ENCODE measurements around the gene HKDC1. TPM values are rescaled to one million over a fixed set of nuclear protein-coding genes. Genes with fewer than 3 reads are reported as not detected.

HKDC1 gene
- total and polyA plus RNA-seq, 4 donors = 1.5 to 11.1 (median 4.6) TPM

DNA sequence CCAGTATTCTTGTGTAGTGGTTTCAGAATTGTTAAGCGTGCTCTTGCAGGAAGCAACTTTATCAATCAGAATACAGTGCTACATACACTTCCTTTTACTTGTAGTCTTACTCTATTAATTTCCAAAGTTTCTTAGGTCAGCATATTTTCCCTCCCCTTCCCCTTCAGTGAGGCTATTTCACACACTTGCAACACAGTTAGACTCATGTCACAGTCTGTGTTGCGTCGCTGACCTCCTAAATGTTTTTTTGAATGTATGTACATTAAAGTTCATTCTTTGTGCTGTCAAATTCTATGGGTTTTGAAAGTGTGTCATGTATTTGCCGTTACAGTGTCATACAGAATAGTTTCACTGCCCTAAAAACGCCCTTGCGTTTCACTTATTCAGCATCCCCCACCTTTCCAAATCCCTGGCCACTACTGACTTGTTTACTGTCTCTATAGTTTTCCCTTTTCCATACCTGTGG lies 5.4 kb upstream of the HKDC1 start:
- no peak overlapping the region for H3K27ac ChIP-seq (ENCODE audit: low read depth in 1 of 2, low read length in 1 of 2)
- no peaks in the 10 kb centered on the region for H3K27me3 ChIP-seq (ENCODE audit: control insufficient read depth in 3 of 3, insufficient read depth in 3 of 3, low read length in 2 of 3)
- no peak overlapping the region for H3K9ac ChIP-seq (ENCODE audit: insufficient read depth in 1 of 2, low read length in 2 of 2)
- TF ChIP-seq, protein P1, sequence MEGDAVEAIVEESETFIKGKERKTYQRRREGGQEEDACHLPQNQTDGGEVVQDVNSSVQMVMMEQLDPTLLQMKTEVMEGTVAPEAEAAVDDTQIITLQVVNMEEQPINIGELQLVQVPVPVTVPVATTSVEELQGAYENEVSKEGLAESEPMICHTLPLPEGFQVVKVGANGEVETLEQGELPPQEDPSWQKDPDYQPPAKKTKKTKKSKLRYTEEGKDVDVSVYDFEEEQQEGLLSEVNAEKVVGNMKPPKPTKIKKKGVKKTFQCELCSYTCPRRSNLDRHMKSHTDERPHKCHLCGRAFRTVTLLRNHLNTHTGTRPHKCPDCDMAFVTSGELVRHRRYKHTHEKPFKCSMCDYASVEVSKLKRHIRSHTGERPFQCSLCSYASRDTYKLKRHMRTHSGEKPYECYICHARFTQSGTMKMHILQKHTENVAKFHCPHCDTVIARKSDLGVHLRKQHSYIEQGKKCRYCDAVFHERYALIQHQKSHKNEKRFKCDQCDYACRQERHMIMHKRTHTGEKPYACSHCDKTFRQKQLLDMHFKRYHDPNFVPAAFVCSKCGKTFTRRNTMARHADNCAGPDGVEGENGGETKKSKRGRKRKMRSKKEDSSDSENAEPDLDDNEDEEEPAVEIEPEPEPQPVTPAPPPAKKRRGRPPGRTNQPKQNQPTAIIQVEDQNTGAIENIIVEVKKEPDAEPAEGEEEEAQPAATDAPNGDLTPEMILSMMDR (IDR thresholded peaks at IDR 0.05; ENCODE audit: control extremely low read depth, extremely low read depth) = no peak
- peaks cover 0 to 4% (median 0%) of the 10 kb centered on the region in 4 donors for H3K9me3 ChIP-seq (ENCODE audit: control insufficient read depth in 4 of 4, insufficient read depth in 3 of 4, low read length in 3 of 4)
- H3K4me3 ChIP-seq = no peak overlapping the region
- no peaks in the 10 kb centered on the region for H3K4me1 ChIP-seq (ENCODE audit: control insufficient read depth in 5 of 5, insufficient read depth in 5 of 5, low read length in 5 of 5)
- DNase-seq = no peak
- WGBS, 2 donors = 60 to 84% methylated on average over 6 of the region's 6 CpGs
- no peaks in the 10 kb centered on the region for H3K36me3 ChIP-seq (ENCODE audit: control insufficient read depth in 4 of 4, insufficient read depth in 4 of 4, low read length in 4 of 4)
- no peak for ATAC-seq (ENCODE audit: insufficient read depth, low FRiP score)

DNA sequence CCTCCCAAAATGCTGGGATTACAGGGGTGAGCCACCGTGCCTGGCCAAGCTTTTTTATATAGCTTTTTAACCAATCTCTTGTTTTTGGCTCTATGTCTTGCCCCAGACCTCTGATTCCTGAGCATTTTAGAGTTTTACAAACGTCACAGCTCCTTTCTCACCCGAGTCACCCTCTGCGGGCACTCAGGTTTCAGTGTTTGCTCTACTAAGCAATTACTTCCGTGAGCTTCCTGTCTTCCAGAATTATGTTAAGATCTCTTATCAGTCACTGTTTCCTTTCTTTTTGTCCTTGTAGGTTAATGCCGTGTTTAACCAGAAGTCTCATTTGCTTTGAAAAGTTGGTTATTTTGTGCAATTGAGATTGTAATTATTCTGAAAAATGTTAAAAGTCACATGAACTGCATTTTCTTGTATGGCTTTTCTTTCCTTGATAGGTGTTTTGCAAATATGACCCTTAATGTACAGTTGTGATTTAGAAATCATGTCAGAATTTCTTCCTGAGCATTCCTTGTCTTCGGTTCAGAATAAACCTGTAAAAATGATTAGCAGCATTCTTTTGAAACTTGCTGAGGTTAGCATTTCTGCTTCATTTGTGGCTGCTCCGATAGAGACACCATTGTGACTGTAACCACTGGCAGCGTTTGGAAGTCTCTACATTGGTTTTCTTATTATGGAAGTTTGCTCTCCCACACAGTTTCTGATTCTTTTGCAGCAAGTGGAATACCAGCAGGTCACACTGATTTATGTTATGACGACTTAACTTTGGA lies 4.5 kb upstream of the HKDC1 start:
- WGBS, 2 donors = 13 to 30% methylated on average over 10 of the region's 10 CpGs
- Histone ChIP-seq H3K4me3 (no peak overlapping the region), H3K9me3 (ENCODE audit: control insufficient read depth in 4 of 4, insufficient read depth in 3 of 4, low read length in 3 of 4) (peaks cover 0 to 4% (median 0%) of the 10 kb centered on the region in 4 donors), H3K27ac (ENCODE audit: low read depth in 1 of 2, low read length in 1 of 2) (no peak overlapping the region), H3K9ac (ENCODE audit: insufficient read depth in 1 of 2, low read length in 2 of 2) (no peak overlapping the region), H3K4me1 (ENCODE audit: control insufficient read depth in 5 of 5, insufficient read depth in 5 of 5, low read length in 5 of 5) (no peaks in the 10 kb centered on the region), H3K36me3 (ENCODE audit: control insufficient read depth in 4 of 4, insufficient read depth in 4 of 4, low read length in 4 of 4) (no peaks in the 10 kb centered on the region), H3K27me3 (ENCODE audit: control insufficient read depth in 3 of 3, insufficient read depth in 3 of 3, low read length in 2 of 3) (no peaks in the 10 kb centered on the region)
- TF ChIP-seq, protein P1 (IDR thresholded peaks at IDR 0.05; ENCODE audit: control extremely low read depth, extremely low read depth) = no peak
- DNase-seq (no peak), ATAC-seq (ENCODE audit: insufficient read depth, low FRiP score) (no peak)

DNA sequence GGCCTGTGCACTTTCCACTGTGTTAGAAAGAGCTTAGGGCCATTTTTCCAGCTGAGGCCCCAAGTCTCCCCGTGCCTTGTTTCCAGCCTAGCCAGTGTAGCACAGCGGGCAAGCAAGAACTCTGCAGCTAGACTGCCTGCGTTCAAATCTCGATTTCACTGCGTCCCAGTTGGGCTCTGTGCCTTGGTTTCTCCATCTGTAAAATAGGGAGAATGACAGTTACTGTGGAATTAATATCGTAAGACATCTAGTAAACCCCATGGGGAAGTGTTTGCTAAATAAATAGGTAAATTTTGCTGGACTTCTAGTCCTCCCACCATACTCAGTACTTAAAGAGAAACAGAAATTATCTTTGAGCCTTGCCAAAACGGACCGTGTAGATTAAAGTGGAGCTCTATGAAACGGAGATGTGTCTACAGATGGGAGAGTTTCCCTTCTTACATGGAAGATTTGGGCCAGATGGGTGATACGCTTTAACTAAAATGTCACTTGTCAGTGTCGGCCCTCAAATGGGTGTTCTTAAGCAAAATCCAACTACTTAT lies 3.5 kb upstream of the HKDC1 start:
- H3K27me3 ChIP-seq (ENCODE audit: control insufficient read depth in 3 of 3, insufficient read depth in 3 of 3, low read length in 2 of 3) = no peaks in the 10 kb centered on the region
- ATAC-seq (ENCODE audit: insufficient read depth, low FRiP score) (no peak), DNase-seq (no peak)
- no peak overlapping the region for H3K4me3 ChIP-seq
- no peaks in the 10 kb centered on the region for H3K36me3 ChIP-seq (ENCODE audit: control insufficient read depth in 4 of 4, insufficient read depth in 4 of 4, low read length in 4 of 4)
- H3K4me1 ChIP-seq (ENCODE audit: control insufficient read depth in 5 of 5, insufficient read depth in 5 of 5, low read length in 5 of 5) = no peaks in the 10 kb centered on the region
- H3K9me3 ChIP-seq (ENCODE audit: control insufficient read depth in 4 of 4, insufficient read depth in 3 of 4, low read length in 3 of 4) = peaks cover 0 to 4% (median 0%) of the 10 kb centered on the region in 4 donors
- no peak overlapping the region for H3K9ac ChIP-seq (ENCODE audit: insufficient read depth in 1 of 2, low read length in 2 of 2)
- TF ChIP-seq, protein P1 (IDR thresholded peaks at IDR 0.05; ENCODE audit: control extremely low read depth, extremely low read depth) = no peak
- 90 to 96% methylated on average over 11 of the region's 11 CpGs for WGBS, 2 donors
- no peak overlapping the region for H3K27ac ChIP-seq (ENCODE audit: low read depth in 1 of 2, low read length in 1 of 2)
